GM19023 (cell line): ENCODE data around the gene TBX18.

Experiments
- ATAC-seq: cut with Tn5 transposase; IDR thresholded peaks from one replicate; pipeline ENCODE4 v1.9.1; 2021; ENCODE audit warnings: mild to moderate bottlenecking, moderate library complexity; ENCODE audit not compliant: unreplicated experiment

TBX18 gene

GRCh38 chr6:84749181-84749580, 15.2 kb downstream of the TBX18 start:
- no peak for ATAC-seq

GRCh38 chr6:84748376-84748775, 16.0 kb downstream of the TBX18 start:
- ATAC-seq, result no peak

GRCh38 chr6:84743616-84744015, 20.8 kb downstream of the TBX18 start:
- no peak for ATAC-seq

- no peak for ATAC-seq
Observed at GRCh38 chr6:84740385-84740784, 24.0 kb downstream of the TBX18 start.

- no peak for ATAC-seq
Observed at GRCh38 chr6:84739866-84740208, 24.6 kb downstream of the TBX18 start.

- no peak for ATAC-seq
Observed at GRCh38 chr6:84738996-84739865, 25.2 kb downstream of the TBX18 start.

- ATAC-seq, result no peak
Observed at GRCh38 chr6:84733889-84734288, 30.5 kb downstream of the TBX18 start.

GRCh38 chr6:84731901-84732300, 32.5 kb downstream of the TBX18 start:
- ATAC-seq, result no peak

- no peak for ATAC-seq
Observed at GRCh38 chr6:84731401-84731800, 33.0 kb downstream of the TBX18 start.

GRCh38 chr6:84728602-84729001, 35.8 kb downstream of the TBX18 start:
- ATAC-seq, result no peak

GRCh38 chr6:84719152-84719551, 45.2 kb downstream of the TBX18 start:
- no peak for ATAC-seq

GRCh38 chr6:84718038-84718955, 46.1 kb downstream of the TBX18 start:
- no peak for ATAC-seq

GRCh38 chr6:84709121-84709520, 55.3 kb downstream of the TBX18 start:
- ATAC-seq, result no peak

GRCh38 chr6:84707171-84707570, 57.2 kb downstream of the TBX18 start:
- no peak for ATAC-seq

- ATAC-seq, result no peak
Observed at GRCh38 chr6:84696166-84696565, 68.2 kb downstream of the TBX18 start.

- no peak for ATAC-seq
Observed at GRCh38 chr6:84691978-84692623, 72.3 kb downstream of the TBX18 start.

GRCh38 chr6:84688141-84688873, 76.1 kb downstream of the TBX18 start:
- ATAC-seq, result no peak

- ATAC-seq, result no peak
Observed at GRCh38 chr6:84687431-84687830, 77.0 kb downstream of the TBX18 start.

GRCh38 chr6:84685983-84686584, 78.3 kb downstream of the TBX18 start:
- ATAC-seq, result no peak

GRCh38 chr6:84681693-84682326, 82.6 kb downstream of the TBX18 start:
- no peak for ATAC-seq
